Vagina (tissue), 2 donors: Measurements from ENCODE around the gene LDLRAD3.

Experiments
- POLR2A ChIP-seq, 2 donors: fragments of 450-650 bp; IDR thresholded peaks; one replicate each; pipeline ENCODE4 v1.6.1; 2017; ENCODE audit warnings: antibody characterized with exemption in 2 of 2, mild to moderate bottlenecking in 2 of 2, moderate library complexity in 2 of 2
- POLR2AphosphoS5 ChIP-seq, 2 donors: sonication (generic); formaldehyde crosslinking; IDR thresholded peaks; one replicate each; pipeline ENCODE4 v1.9.0; 2017; ENCODE audit warnings: antibody characterized with exemption in 2 of 2, mild to moderate bottlenecking in 2 of 2, low read depth in 1 of 2; ENCODE audit not compliant: insufficient read depth in 1 of 2
- TF ChIP-seq, protein P1 (sequence below), 3 experiments: fragments of 450-650 bp in 2 of 3; fragments of 200-600 bp in 1 of 3; sonication (generic) in 1 of 3; IDR thresholded peaks; one replicate each; pipeline ENCODE4 v1.5.1; 2017 to 2019; ENCODE audit warnings: antibody characterized with exemption in 3 of 3, mild to moderate bottlenecking in 2 of 3, moderate library complexity in 2 of 3

DNA sequence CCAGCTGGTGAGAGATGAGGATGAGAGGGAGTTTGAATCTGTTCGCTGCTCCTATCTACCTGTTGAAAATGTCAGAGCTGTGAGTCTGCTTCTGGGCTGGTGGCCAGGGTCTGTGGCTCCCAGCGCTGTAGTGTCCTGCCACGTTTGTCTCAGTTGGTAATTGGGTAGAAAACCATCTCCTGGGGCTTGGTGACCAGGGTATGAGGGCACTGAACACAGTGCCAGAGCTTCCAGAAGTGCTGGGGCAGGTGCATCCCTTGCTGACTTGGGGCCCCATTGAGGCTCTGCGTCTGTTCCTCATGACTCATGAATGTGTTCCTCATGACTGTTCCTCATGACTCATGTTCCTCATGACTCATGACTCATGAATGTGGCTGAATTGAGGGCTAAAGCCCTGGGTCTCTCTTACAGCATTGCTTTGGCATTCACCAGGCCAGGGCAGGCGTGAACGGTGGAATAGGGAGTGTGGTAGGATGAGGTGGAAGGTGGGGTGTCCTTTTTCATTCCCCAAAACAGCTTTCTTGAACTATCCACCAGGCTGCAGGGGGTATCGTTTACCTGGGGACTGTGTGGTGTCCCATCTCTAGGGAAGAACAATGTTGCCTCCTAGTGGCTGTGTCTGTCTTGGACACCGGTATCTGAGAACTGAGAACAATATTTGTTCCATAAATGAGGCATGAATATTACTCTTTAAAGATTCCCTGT, 205.8 kb downstream of the LDLRAD3 start:
- TF ChIP-seq, protein P1, sequence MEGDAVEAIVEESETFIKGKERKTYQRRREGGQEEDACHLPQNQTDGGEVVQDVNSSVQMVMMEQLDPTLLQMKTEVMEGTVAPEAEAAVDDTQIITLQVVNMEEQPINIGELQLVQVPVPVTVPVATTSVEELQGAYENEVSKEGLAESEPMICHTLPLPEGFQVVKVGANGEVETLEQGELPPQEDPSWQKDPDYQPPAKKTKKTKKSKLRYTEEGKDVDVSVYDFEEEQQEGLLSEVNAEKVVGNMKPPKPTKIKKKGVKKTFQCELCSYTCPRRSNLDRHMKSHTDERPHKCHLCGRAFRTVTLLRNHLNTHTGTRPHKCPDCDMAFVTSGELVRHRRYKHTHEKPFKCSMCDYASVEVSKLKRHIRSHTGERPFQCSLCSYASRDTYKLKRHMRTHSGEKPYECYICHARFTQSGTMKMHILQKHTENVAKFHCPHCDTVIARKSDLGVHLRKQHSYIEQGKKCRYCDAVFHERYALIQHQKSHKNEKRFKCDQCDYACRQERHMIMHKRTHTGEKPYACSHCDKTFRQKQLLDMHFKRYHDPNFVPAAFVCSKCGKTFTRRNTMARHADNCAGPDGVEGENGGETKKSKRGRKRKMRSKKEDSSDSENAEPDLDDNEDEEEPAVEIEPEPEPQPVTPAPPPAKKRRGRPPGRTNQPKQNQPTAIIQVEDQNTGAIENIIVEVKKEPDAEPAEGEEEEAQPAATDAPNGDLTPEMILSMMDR (IDR thresholded peaks at IDR 0.05): no peak
- TF ChIP-seq POLR2A (IDR thresholded peaks at IDR 0.05): no peak
- peak; percentile 46 to 87 for TF ChIP-seq POLR2AphosphoS5 (IDR thresholded peaks at IDR 0.05; ENCODE audit: insufficient read depth in 1 of 2, low read depth in 1 of 2)
